SK-N-SH treated with all-trans-retinoic acid at 6 μM for 48 hours (cell line): ENCODE measurements around the gene MMP11.

Source experiments
- ATAC-seq: fragments of 200-7000 bp; cut with Tn5 transposase; 3 replicates; pipeline ENCODE4 v1.9.1; 2020; ENCODE audit warnings: mild to moderate bottlenecking, moderate library complexity
- ARNTL ChIP-seq: fragments of 450-650 bp; formaldehyde crosslinking; IDR thresholded peaks from 2 replicates; pipeline ENCODE4 v1.5.0; 2020; ENCODE audit warnings: low read depth, mild to moderate bottlenecking, moderate library complexity, borderline replicate concordance
- BACH2 ChIP-seq: fragments of 250-450 bp; sonication (Bioruptor Pico); IDR thresholded peaks from 2 replicates; pipeline ENCODE4 v1.9.0; 2021; ENCODE audit warnings: mild to moderate bottlenecking, borderline replicate concordance
- CSDC2 ChIP-seq: fragments of 250-450 bp; sonication (Bioruptor Pico); IDR thresholded peaks from 2 replicates; pipeline ENCODE4 v1.5.0; 2020; ENCODE audit warnings: mild to moderate bottlenecking, moderate library complexity
- ESRRG ChIP-seq: fragments of 250-450 bp; sonication (Bioruptor Pico); IDR thresholded peaks from 2 replicates; pipeline ENCODE4 v1.6.1; 2021; ENCODE audit warnings: mild to moderate bottlenecking
- GLIS3 ChIP-seq: fragments of 250-450 bp; sonication (Bioruptor Pico); IDR thresholded peaks from 2 replicates; pipeline ENCODE4 v1.5.0; 2020; ENCODE audit warnings: mild to moderate bottlenecking, moderate library complexity
- ISL1 ChIP-seq: fragments of 250-450 bp; sonication (Bioruptor Pico); IDR thresholded peaks from 2 replicates; pipeline ENCODE4 v2.1.2; 2022; ENCODE audit warnings: mild to moderate bottlenecking, moderate library complexity
- OSR1 ChIP-seq: fragments of 250-450 bp; sonication (Bioruptor Pico); IDR thresholded peaks from 2 replicates; pipeline ENCODE4 v1.8.0; 2022; ENCODE audit warnings: moderate library complexity, mild to moderate bottlenecking, inconsistent platforms
- PPARA ChIP-seq: fragments of 250-450 bp; sonication (Bioruptor Pico); IDR thresholded peaks from 2 replicates; pipeline ENCODE4 v1.5.0; 2020; ENCODE audit warnings: mild to moderate bottlenecking, borderline replicate concordance
- RARB ChIP-seq: fragments of 250-450 bp; sonication (Bioruptor Pico); IDR thresholded peaks from 2 replicates; pipeline ENCODE4 v1.8.0; 2021; ENCODE audit warnings: mild to moderate bottlenecking, moderate library complexity
- SNAI2 ChIP-seq: fragments of 250-450 bp; sonication (Bioruptor Pico); IDR thresholded peaks from 2 replicates; pipeline ENCODE4 v1.5.0; 2020; ENCODE audit warnings: mild to moderate bottlenecking, moderate library complexity
- TOX ChIP-seq: fragments of 250-450 bp; sonication (Bioruptor Pico); IDR thresholded peaks from 2 replicates; pipeline ENCODE4 v1.8.0; 2021; ENCODE audit warnings: mild to moderate bottlenecking, moderate library complexity, borderline replicate concordance
- ZC3H10 ChIP-seq: fragments of 250-450 bp; sonication (Bioruptor Pico); IDR thresholded peaks from 2 replicates; pipeline ENCODE4 v1.5.1; 2021; ENCODE audit warnings: mild to moderate bottlenecking, moderate library complexity
- ZFP3 ChIP-seq: fragments of 250-450 bp; sonication (Bioruptor Pico); IDR thresholded peaks from 2 replicates; pipeline ENCODE4 v1.5.0; 2020; ENCODE audit warnings: mild to moderate bottlenecking, moderate library complexity
- ZFP30 ChIP-seq: fragments of 450-650 bp; formaldehyde crosslinking; IDR thresholded peaks from 2 replicates; pipeline ENCODE4 v1.5.0; 2022; ENCODE audit warnings: mild to moderate bottlenecking, moderate library complexity
- ZNF565 ChIP-seq: fragments of 450-650 bp; formaldehyde crosslinking; conservative IDR thresholded peaks from 2 replicates; pipeline ENCODE4 v1.5.0; 2020; ENCODE audit warnings: low read depth, mild to moderate bottlenecking, moderate library complexity
- ZNF70 ChIP-seq: fragments of 450-650 bp; formaldehyde crosslinking; IDR thresholded peaks from 2 replicates; pipeline ENCODE4 v1.5.0; 2020; ENCODE audit warnings: mild to moderate bottlenecking, moderate library complexity
- ZNF8 ChIP-seq: fragments of 450-650 bp; formaldehyde crosslinking; IDR thresholded peaks from 2 replicates; pipeline ENCODE4 v1.5.0; 2020; ENCODE audit warnings: mild to moderate bottlenecking, moderate library complexity
- TF ChIP-seq, protein P1 (sequence below): fragments of 250-450 bp; sonication (Bioruptor Pico); IDR thresholded peaks from 2 replicates; pipeline ENCODE4 v1.5.1; 2021; ENCODE audit warnings: mild to moderate bottlenecking, moderate library complexity
- TF ChIP-seq, protein P2 (sequence below): fragments of 250-450 bp; sonication (Bioruptor Pico); IDR thresholded peaks from 2 replicates; pipeline ENCODE4 v1.5.0; 2020; ENCODE audit warnings: mild to moderate bottlenecking, moderate library complexity
- TF ChIP-seq, protein P3 (sequence below): fragments of 250-450 bp; sonication (Bioruptor Pico); IDR thresholded peaks from 2 replicates; pipeline ENCODE4 v1.5.1; 2020; ENCODE audit warnings: low read depth, mild to moderate bottlenecking, moderate library complexity

The MMP11 gene

DNA sequence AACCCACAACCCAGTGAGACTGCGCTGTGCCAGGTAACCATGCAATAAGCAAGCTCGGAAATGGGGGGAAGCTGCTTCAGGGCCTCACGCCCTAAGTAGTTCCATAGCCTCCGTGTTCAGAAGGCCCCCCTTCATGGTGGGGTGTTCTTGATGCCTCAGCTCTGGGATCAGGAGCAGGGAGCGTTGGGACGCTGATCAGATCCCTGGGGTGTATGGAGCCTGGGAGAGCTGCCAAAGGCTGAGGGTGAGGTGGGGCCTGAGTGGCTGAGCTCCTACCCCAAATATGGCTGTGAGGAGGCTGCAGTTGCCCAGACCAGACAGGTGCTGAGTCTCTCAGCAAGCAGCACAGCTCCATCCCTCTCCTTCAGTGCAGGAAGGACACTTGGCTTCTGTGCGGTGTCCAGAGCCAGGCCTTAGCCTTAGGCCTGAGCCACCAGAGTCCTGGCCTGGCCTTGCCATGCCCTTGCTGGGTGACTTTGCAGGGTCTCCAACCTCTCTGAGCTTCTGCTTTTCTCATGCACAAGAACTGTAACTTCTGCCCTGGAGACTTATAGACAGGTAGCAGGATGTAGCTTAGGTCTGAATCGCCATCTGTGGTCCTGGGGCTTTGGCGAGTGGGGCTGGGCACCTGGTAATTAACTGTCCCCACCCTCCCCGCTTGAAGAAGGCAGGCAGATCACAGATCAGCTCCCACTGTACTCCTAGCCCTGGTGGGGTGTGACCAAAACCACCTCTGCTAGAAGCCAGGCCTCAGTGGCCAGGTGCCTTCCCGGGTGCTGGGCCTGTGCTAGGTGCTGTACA lies 5.3 kb downstream of the MMP11 start (continued):
- TF ChIP-seq, protein P1, sequence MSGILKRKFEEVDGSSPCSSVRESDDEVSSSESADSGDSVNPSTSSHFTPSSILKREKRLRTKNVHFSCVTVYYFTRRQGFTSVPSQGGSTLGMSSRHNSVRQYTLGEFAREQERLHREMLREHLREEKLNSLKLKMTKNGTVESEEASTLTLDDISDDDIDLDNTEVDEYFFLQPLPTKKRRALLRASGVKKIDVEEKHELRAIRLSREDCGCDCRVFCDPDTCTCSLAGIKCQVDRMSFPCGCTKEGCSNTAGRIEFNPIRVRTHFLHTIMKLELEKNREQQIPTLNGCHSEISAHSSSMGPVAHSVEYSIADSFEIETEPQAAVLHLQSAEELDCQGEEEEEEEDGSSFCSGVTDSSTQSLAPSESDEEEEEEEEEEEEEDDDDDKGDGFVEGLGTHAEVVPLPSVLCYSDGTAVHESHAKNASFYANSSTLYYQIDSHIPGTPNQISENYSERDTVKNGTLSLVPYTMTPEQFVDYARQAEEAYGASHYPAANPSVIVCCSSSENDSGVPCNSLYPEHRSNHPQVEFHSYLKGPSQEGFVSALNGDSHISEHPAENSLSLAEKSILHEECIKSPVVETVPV: no peak
- TF ChIP-seq GLIS3 (CRISPR knock-in tag) (no peak), TOX (no peak), SNAI2 (CRISPR knock-in tag) (no peak), ZFP30 (CRISPR knock-in tag) (no peak)

DNA sequence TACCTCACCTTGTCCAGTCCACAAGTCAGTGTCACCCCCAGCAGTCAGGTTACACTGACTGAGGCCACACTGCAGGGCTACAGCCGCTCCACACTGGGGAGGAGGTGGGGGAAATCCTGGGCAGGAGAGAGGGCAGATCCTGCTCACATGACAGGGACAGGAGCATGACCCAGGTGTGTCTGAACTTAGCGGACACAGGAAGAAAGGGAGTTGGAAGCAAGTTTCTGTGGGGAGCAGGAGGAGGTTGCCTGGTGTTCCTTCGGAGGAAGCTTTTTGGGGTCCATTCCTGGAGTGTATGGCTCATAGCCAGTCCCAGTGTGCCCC lies 5.9 kb downstream of the MMP11 start:
- no peak for ATAC-seq
- TF ChIP-seq CSDC2 (CRISPR knock-in tag) (no peak), ZNF565 (CRISPR knock-in tag) (no peak), ZC3H10 (CRISPR knock-in tag) (no peak), SNAI2 (CRISPR knock-in tag) (no peak), ZNF8 (CRISPR knock-in tag) (no peak), GLIS3 (CRISPR knock-in tag) (no peak), ZFP30 (CRISPR knock-in tag) (no peak), ISL1 (no peak)

DNA sequence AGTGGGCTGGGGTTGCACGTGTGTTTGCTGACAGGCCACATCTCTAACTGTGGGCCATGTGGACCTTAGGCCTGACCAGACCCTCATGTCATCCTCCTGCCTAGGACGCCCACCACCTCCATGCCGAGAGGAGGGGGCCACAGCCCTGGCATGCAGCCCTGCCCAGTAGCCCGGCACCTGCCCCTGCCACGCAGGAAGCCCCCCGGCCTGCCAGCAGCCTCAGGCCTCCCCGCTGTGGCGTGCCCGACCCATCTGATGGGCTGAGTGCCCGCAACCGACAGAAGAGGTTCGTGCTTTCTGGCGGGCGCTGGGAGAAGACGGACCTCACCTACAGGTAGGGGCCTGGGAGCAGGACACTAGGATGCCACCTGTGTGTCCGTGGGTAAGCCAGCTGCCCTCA lies 6.4 kb downstream of the MMP11 start:
- no peak for TF ChIP-seq BACH2 (CRISPR knock-in tag)
- no peak for TF ChIP-seq ZNF8 (CRISPR knock-in tag)
- TF ChIP-seq ZNF70 (CRISPR knock-in tag): no peak
- TF ChIP-seq ESRRG (CRISPR knock-in tag): no peak

DNA sequence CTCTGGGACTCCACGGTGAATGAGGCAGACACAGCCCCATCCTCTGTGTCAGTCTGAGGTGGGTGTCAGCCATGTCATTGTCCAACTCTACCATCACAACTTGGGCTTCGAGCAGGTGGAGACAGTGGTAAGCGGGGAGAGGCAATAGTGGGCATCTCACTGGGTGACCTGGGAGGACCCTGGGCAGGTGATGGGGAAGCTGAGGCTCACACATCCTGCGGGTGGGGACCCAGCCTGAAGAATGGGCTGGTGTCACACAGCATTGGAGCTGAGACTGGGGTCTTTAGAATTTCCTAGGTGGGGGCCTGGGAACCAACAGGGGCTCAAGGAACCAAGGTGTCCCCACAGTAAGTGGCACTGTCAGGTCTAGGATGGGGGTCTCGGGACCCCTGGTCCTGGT lies 7.1 kb downstream of the MMP11 start:
- no peak for TF ChIP-seq ISL1
- no peak for TF ChIP-seq PPARA (CRISPR knock-in tag)
- TF ChIP-seq CSDC2 (CRISPR knock-in tag): no peak
- no peak for TF ChIP-seq BACH2 (CRISPR knock-in tag)
- no peak for TF ChIP-seq OSR1 (CRISPR knock-in tag)
- no peak for TF ChIP-seq ZFP3
- no peak for TF ChIP-seq ZNF70 (CRISPR knock-in tag)
- TF ChIP-seq ARNTL: no peak
- TF ChIP-seq, protein P2, sequence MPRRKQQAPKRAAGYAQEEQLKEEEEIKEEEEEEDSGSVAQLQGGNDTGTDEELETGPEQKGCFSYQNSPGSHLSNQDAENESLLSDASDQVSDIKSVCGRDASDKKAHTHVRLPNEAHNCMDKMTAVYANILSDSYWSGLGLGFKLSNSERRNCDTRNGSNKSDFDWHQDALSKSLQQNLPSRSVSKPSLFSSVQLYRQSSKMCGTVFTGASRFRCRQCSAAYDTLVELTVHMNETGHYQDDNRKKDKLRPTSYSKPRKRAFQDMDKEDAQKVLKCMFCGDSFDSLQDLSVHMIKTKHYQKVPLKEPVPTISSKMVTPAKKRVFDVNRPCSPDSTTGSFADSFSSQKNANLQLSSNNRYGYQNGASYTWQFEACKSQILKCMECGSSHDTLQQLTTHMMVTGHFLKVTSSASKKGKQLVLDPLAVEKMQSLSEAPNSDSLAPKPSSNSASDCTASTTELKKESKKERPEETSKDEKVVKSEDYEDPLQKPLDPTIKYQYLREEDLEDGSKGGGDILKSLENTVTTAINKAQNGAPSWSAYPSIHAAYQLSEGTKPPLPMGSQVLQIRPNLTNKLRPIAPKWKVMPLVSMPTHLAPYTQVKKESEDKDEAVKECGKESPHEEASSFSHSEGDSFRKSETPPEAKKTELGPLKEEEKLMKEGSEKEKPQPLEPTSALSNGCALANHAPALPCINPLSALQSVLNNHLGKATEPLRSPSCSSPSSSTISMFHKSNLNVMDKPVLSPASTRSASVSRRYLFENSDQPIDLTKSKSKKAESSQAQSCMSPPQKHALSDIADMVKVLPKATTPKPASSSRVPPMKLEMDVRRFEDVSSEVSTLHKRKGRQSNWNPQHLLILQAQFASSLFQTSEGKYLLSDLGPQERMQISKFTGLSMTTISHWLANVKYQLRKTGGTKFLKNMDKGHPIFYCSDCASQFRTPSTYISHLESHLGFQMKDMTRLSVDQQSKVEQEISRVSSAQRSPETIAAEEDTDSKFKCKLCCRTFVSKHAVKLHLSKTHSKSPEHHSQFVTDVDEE (CRISPR knock-in tag): no peak
- TF ChIP-seq ZFP30 (CRISPR knock-in tag): no peak
- TF ChIP-seq SNAI2 (CRISPR knock-in tag): no peak
- TF ChIP-seq, protein P1: no peak
- TF ChIP-seq ZC3H10 (CRISPR knock-in tag): no peak
- TF ChIP-seq, protein P3, sequence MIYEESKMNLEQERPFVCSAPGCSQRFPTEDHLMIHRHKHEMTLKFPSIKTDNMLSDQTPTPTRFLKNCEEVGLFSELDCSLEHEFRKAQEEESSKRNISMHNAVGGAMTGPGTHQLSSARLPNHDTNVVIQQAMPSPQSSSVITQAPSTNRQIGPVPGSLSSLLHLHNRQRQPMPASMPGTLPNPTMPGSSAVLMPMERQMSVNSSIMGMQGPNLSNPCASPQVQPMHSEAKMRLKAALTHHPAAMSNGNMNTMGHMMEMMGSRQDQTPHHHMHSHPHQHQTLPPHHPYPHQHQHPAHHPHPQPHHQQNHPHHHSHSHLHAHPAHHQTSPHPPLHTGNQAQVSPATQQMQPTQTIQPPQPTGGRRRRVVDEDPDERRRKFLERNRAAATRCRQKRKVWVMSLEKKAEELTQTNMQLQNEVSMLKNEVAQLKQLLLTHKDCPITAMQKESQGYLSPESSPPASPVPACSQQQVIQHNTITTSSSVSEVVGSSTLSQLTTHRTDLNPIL (CRISPR knock-in tag): no peak
- no peak for TF ChIP-seq GLIS3 (CRISPR knock-in tag)
- no peak for TF ChIP-seq RARB (CRISPR knock-in tag)
- ATAC-seq: no peak

More for the DNA sequence above, 6.4 kb downstream of the MMP11 start:
- ATAC-seq: no peak
